GM06990 (cell line): ENCODE measurements around the gene SLC35A1.
A peak's percentile ranks its signal among the peaks of the same experiment; 100 is the strongest.

Experiments
- DNase-seq: peaks from one replicate; pipeline ENCODE4 v3.0.0-alpha.2; 2011; ENCODE audit not compliant: insufficient read length; ENCODE audit errors: extremely low read depth
- H3K27me3 ChIP-seq: replicated peaks from 2 replicates; pipeline ENCODE4 v1.6.0; 2011; ENCODE audit warnings: low read length; ENCODE audit not compliant: control insufficient read depth, insufficient read depth
- H3K36me3 ChIP-seq: 2 replicates; pipeline ENCODE4 v1.5.1; 2011; ENCODE audit warnings: low read length; ENCODE audit not compliant: control insufficient read depth, insufficient read depth
- H3K4me3 ChIP-seq: replicated peaks from 2 replicates; pipeline ENCODE4 v1.5.1; 2011; ENCODE audit warnings: low read depth, mild to moderate bottlenecking, control low read depth, low read length
- TF ChIP-seq, protein P1 (sequence below): IDR thresholded peaks from 2 replicates; pipeline ENCODE4 v1.5.1; 2011; ENCODE audit warnings: low read length, control low read depth, mild to moderate bottlenecking, inconsistent platforms; ENCODE audit not compliant: insufficient read depth, poor library complexity, severe bottlenecking

The SLC35A1 gene, protein sequence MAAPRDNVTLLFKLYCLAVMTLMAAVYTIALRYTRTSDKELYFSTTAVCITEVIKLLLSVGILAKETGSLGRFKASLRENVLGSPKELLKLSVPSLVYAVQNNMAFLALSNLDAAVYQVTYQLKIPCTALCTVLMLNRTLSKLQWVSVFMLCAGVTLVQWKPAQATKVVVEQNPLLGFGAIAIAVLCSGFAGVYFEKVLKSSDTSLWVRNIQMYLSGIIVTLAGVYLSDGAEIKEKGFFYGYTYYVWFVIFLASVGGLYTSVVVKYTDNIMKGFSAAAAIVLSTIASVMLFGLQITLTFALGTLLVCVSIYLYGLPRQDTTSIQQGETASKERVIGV

DNA sequence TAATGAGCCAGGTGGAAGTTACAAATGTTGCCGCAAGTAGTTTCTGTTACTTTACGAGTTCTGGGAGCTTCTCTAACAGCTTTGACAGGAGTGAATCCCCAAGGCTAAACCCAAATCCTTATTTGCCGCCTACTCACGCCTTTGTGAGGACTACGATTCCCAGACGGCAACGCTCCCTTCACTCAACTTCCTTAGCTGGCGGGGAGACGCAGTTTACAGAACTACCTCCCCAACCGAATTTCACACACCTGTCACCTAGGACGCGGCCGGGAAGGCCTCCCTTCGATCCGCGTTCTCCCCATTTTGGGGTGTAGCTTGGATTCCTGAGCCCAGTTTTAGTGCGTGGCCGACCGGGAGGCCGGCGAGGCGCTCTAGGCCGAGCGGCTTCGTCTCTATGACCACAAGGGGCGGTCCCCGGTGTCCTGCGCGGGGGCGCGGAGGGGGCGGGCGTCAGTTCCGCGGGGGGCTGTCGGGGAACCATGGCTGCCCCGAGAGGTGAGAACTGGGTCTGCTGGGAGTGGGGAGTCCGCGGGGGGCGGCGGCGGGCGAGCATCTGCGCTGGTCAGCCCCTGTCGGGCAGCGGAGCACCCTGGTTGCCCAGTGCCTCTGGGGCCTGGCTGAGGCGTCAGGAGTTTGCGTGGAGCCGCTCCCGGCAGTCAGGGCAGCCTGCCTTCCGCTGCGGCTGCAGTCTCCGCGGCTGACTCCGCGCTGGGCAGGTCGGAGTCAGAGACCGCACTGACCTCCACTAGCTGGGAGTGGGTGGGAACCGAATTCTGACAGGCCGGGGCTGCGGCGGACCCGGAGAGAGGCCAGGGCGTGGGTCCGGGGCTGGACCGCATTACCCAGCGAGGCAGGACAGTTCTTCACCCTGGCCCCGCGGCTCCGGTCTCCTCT is at the start of gene SLC35A1:
SLC35A1 (plus strand) TSS at position 450 of the 894 bp plus-strand sequence; CDS start at position 480, 30 bp downstream.
- TF ChIP-seq, protein P1, sequence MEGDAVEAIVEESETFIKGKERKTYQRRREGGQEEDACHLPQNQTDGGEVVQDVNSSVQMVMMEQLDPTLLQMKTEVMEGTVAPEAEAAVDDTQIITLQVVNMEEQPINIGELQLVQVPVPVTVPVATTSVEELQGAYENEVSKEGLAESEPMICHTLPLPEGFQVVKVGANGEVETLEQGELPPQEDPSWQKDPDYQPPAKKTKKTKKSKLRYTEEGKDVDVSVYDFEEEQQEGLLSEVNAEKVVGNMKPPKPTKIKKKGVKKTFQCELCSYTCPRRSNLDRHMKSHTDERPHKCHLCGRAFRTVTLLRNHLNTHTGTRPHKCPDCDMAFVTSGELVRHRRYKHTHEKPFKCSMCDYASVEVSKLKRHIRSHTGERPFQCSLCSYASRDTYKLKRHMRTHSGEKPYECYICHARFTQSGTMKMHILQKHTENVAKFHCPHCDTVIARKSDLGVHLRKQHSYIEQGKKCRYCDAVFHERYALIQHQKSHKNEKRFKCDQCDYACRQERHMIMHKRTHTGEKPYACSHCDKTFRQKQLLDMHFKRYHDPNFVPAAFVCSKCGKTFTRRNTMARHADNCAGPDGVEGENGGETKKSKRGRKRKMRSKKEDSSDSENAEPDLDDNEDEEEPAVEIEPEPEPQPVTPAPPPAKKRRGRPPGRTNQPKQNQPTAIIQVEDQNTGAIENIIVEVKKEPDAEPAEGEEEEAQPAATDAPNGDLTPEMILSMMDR, result peak; percentile 6
- DNase-seq, result peak; percentile 92
- no peaks in the 10 kb centered on the region for H3K27me3 ChIP-seq
- H3K4me3 ChIP-seq, result peak within 1 kb of the TSS; percentile 99
- H3K36me3 ChIP-seq, result no peaks in the 10 kb centered on the region

DNA sequence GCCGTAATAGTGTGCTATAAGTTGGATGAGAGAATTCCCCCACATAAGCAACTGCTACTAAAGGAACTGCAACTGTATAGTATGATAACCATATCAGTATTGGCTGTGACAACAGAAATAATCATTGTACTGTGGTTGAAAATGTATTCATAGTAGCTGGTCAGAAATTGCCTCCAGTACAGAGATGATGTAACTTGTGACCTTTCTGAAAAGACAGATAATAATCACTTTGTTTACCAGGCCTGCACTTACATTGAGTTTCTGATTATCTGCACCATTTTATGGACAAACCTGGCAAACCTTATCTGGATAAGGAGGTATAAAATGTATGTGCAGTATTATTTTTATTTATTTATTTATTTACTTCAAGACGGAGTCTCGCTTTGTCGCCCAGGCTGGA is 46.0 kb upstream of the SLC35A1 start:
- no peaks in the 10 kb centered on the region for H3K36me3 ChIP-seq
- no peak for DNase-seq
- H3K4me3 ChIP-seq, result no peak overlapping the region
- no peaks in the 10 kb centered on the region for H3K27me3 ChIP-seq
- TF ChIP-seq, protein P1, result no peak

DNA sequence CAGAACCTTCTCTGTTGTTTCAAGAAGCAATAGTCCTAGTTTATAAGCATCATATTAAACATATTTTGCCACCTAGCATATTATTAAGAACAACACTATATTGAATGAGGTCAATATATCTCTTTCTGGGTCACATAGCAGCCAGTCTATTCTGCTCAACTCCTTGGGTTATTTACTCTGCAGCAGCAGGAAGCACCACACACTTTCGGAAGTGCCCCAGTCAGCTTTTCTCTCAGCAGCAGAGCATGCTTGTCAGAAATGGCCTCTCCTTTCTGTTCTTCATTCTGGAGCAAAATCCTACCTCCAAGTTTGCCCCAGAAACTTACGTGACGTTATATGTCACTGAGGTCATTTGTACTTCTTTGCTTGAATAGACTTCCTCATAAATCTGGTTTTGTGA is 42.3 kb upstream of the SLC35A1 start:
- H3K4me3 ChIP-seq, result no peak overlapping the region
- no peaks in the 10 kb centered on the region for H3K36me3 ChIP-seq
- no peak for DNase-seq
- no peaks in the 10 kb centered on the region for H3K27me3 ChIP-seq
- TF ChIP-seq, protein P1, result no peak

DNA sequence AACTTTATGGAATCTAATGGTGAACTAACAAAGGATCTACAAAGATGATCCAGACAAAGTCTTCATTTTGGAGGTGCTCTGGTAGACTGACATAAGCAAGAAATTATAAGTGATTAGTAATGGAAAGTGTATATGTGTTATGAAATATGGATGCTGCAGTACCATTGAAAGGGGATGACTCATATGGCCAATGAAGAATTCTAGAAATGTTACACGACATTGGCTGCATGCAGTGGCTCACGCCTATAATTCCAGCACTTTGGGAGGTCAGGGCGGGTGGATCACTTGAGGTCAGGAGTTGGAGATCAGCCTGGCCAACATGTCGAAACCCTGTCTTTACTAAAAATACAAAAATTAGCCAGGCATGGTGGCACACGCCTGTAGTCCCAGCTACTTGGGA is 41.5 kb upstream of the SLC35A1 start:
- TF ChIP-seq, protein P1, result no peak
- DNase-seq, result no peak
- Histone ChIP-seq H3K4me3 (no peak overlapping the region), H3K36me3 (no peaks in the 10 kb centered on the region), H3K27me3 (no peaks in the 10 kb centered on the region)

DNA sequence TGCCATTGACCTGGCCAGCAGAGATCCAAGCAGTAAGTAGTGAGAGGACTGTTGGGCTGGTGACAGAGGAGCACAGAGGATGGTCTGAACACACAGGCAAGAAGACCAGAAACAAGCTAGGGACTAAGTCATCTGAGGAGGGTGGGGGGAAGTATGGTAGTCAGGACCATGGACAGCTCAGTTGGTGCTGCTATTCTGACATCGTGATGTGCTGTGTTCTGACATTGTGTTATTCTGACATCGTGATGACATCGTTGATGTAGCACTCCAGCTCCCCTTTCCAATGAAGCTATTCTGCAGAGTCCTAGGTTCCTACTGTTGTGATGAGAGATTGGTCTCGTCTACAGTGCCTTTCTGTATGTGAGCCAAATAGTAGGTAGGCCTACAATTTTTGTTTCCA is 36.3 kb upstream of the SLC35A1 start:
- DNase-seq, result no peak
- H3K4me3 ChIP-seq, result no peak overlapping the region
- TF ChIP-seq, protein P1, result no peak
- H3K36me3 ChIP-seq, result no peaks in the 10 kb centered on the region
- H3K27me3 ChIP-seq, result no peaks in the 10 kb centered on the region
